Vagina (tissue), 2 donors: ENCODE results near the gene CNTF.
A peak's percentile ranks its signal among the peaks of the same experiment; 100 is the strongest.

Experiments used
- CTCF ChIP-seq, 3 experiments: fragments of 450-650 bp in 2 of 3; fragments of 200-600 bp in 1 of 3; sonication (generic) in 1 of 3; IDR thresholded peaks; one replicate each; pipeline ENCODE4 v1.5.1; 2017 to 2019; ENCODE audit warnings: antibody characterized with exemption in 3 of 3, mild to moderate bottlenecking in 2 of 3, moderate library complexity in 2 of 3
- POLR2A ChIP-seq, 2 donors: fragments of 450-650 bp; IDR thresholded peaks; one replicate each; pipeline ENCODE4 v1.6.1; 2017; ENCODE audit warnings: antibody characterized with exemption in 2 of 2, mild to moderate bottlenecking in 2 of 2, moderate library complexity in 2 of 2

DNA sequence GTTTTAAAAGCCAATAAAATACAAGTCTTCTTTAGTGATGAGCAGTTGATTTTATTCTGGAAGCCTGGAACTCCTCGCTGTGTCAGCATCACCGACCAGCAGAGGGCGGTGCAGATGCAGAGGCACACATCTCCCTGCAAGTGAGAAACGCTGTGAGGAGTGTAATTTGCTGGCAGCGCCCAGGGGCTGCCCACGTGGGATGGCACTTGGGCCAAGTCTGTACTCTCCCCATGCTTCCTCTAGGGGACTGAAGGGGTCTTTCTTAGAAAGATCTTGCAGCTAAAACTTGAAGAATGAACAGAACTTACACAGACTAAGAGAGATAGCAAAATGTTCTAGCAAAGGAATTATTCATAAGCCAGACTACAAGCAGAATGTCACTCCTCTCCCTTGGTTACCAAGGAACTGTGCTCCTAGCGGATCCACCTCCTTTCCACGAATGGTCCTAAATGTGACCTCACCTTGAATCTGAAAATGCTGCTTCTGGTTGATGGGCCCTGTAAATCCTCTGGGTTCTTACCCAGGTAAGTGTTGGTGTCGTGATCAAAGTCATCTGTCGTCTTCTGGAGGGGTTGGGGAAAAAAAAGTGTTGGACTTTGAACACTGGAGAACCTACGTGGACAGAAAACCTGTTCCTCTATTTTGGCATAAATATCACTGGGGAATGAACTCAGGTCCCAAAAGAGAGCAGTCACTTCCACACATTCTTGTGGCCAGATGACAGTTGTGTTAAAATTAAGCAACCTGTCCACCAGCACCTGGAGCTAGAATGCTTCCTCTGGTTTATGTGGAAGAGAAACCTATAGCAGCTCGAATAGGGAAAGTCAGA, 31.8 kb downstream of the CNTF start:
- TF ChIP-seq CTCF (IDR thresholded peaks at IDR 0.05) (peak; percentile 54 to 65 (median 58)), POLR2A (IDR thresholded peaks at IDR 0.05) (no peak)
